Neuronal stem cell (in vitro differentiated cells): Measurements from ENCODE around the gene RASA3.
A peak's percentile ranks its signal among the peaks of the same experiment; 100 is the strongest.

ENCODE experiments used
- DNase-seq: peaks from one replicate; pipeline ENCODE4 v3.0.0-alpha.2; 2013; ENCODE audit warnings: low spot score
- H2AFZ ChIP-seq: one replicate; pipeline ENCODE4 v1.6.1; 2013; ENCODE audit warnings: mild to moderate bottlenecking, low read length, inconsistent platforms
- H2AK5ac ChIP-seq: 2 replicates; pipeline ENCODE4 v1.6.1; 2013; ENCODE audit warnings: low read depth, mild to moderate bottlenecking, inconsistent platforms, low read length, moderate library complexity, mixed read lengths
- H2BK120ac ChIP-seq: 2 replicates; pipeline ENCODE4 v1.6.1; 2013; ENCODE audit warnings: low read depth, mild to moderate bottlenecking, inconsistent platforms, low read length, moderate library complexity, mixed read lengths
- H2BK12ac ChIP-seq: one replicate; pipeline ENCODE4 v1.6.1; 2013; ENCODE audit warnings: low read length, inconsistent platforms
- H2BK15ac ChIP-seq: 2 replicates; pipeline ENCODE4 v1.6.1; 2013; ENCODE audit warnings: mild to moderate bottlenecking, low read length, inconsistent platforms, mixed read lengths
- H2BK5ac ChIP-seq: one replicate; pipeline ENCODE4 v1.6.1; 2013; ENCODE audit warnings: inconsistent platforms, mild to moderate bottlenecking, low read length, moderate library complexity
- H3K14ac ChIP-seq: one replicate; pipeline ENCODE4 v1.6.1; 2013; ENCODE audit warnings: low read length, inconsistent platforms
- H3K18ac ChIP-seq: 2 replicates; pipeline ENCODE4 v1.6.1; 2013; ENCODE audit warnings: low read length, inconsistent platforms
- H3K23ac ChIP-seq: 2 replicates; pipeline ENCODE4 v1.6.1; 2013; ENCODE audit warnings: low read depth, mild to moderate bottlenecking, mixed read lengths, low read length, inconsistent platforms; ENCODE audit not compliant: poor library complexity
- H3K27ac ChIP-seq: replicated peaks from 3 replicates; pipeline ENCODE4 v1.5.1; 2013; ENCODE audit warnings: low read length, inconsistent platforms
- H3K27me3 ChIP-seq, 3 experiments: 2 replicates each; pipeline ENCODE4 v1.6.1; 2013; ENCODE audit warnings: low read length in 3 of 3, mild to moderate bottlenecking in 2 of 3, inconsistent platforms in 1 of 3, low read depth in 1 of 3, mixed read lengths in 1 of 3, moderate library complexity in 1 of 3; ENCODE audit not compliant: control insufficient read depth in 3 of 3, insufficient read depth in 3 of 3
- H3K36me3 ChIP-seq, 2 donors: replicated peaks in 1 of 2; 2 replicates each; pipeline ENCODE4 v1.6.1; 2013; ENCODE audit warnings: low read length in 2 of 2; ENCODE audit not compliant: control insufficient read depth in 2 of 2, insufficient read depth in 2 of 2
- H3K4ac ChIP-seq: 2 replicates; pipeline ENCODE4 v1.6.1; 2013; ENCODE audit warnings: inconsistent platforms, mild to moderate bottlenecking, low read length, moderate library complexity
- H3K4me1 ChIP-seq, 2 donors: 1 replicate in 1 of 2; 2 replicates in 1 of 2; pipeline ENCODE4 v1.6.1; 2013; ENCODE audit warnings: low read length in 2 of 2, low read depth in 1 of 2; ENCODE audit not compliant: control insufficient read depth in 2 of 2, insufficient read depth in 1 of 2
- H3K4me2 ChIP-seq: one replicate; pipeline ENCODE4 v1.6.1; 2013; ENCODE audit warnings: mild to moderate bottlenecking, low read length, inconsistent platforms; ENCODE audit not compliant: insufficient read depth, poor library complexity, severe bottlenecking
- H3K4me3 ChIP-seq, 2 donors: 2 replicates each; pipeline ENCODE4 v1.5.1; 2013; ENCODE audit warnings: low read length in 2 of 2, mild to moderate bottlenecking in 2 of 2, inconsistent platforms in 1 of 2, moderate library complexity in 1 of 2
- H3K79me1 ChIP-seq: one replicate; pipeline ENCODE4 v1.6.1; 2013; ENCODE audit warnings: low read depth, mild to moderate bottlenecking, inconsistent platforms, low read length, moderate library complexity
- H3K9ac ChIP-seq: one replicate; pipeline ENCODE4 v1.6.1; 2013; ENCODE audit warnings: mild to moderate bottlenecking, low read depth, low read length, inconsistent platforms; ENCODE audit not compliant: poor library complexity
- H3K9me3 ChIP-seq, 2 donors: replicated peaks in 1 of 2; 2 replicates each; pipeline versions ENCODE3 to v1.6.1; 2013; ENCODE audit warnings: low read length in 2 of 2, mild to moderate bottlenecking in 2 of 2, inconsistent platforms in 1 of 2, low read depth in 1 of 2, mixed read lengths in 1 of 2, moderate library complexity in 1 of 2; ENCODE audit not compliant: control insufficient read depth in 2 of 2, insufficient read depth in 1 of 2
- H4K8ac ChIP-seq: one replicate; pipeline ENCODE4 v1.6.1; 2013; ENCODE audit warnings: low read depth, mild to moderate bottlenecking, inconsistent platforms, low read length, moderate library complexity
- H4K91ac ChIP-seq: one replicate; pipeline ENCODE4 v1.6.1; 2013; ENCODE audit warnings: low read length, low read depth, mild to moderate bottlenecking, inconsistent platforms; ENCODE audit not compliant: poor library complexity
- WGBS, 2 donors: extraction: QIAGEN DNeasy Blood & Tissue Kit; methylation state at CpG; one replicate each; pipeline ENCODE4 v1.1.7; 2013; ENCODE audit warnings: missing lambda C conversion rate in 2 of 2, mixed read lengths in 1 of 2; ENCODE audit not compliant: insufficient read length in 2 of 2, insufficient replicate concordance in 1 of 2; ENCODE audit errors: extremely low coverage in 2 of 2; 5-methylcytosine and 5-hydroxymethylcytosine counted together

The RASA3 gene

GRCh38 chr13:114155320-114155719, 22.9 kb upstream of the RASA3 start:
- no peaks in the 10 kb centered on the region for H3K79me1 ChIP-seq
- H2BK5ac ChIP-seq: no peak overlapping the region
- no peak overlapping the region for H2BK15ac ChIP-seq
- no peaks in the 10 kb centered on the region for H3K27me3 ChIP-seq
- no peak overlapping the region for H2AFZ ChIP-seq
- H3K36me3 ChIP-seq: no peaks in the 10 kb centered on the region
- H3K27ac ChIP-seq: no peak overlapping the region
- no CpG with 5 or more reads among the region's 3 CpGs for WGBS, 2 donors
- no peaks in the 10 kb centered on the region for H3K9me3 ChIP-seq
- H3K4me2 ChIP-seq: no peak overlapping the region
- no peak overlapping the region for H3K18ac ChIP-seq
- no peak overlapping the region for H3K9ac ChIP-seq
- no peak overlapping the region for H2AK5ac ChIP-seq
- no peak overlapping the region for H2BK120ac ChIP-seq
- peaks cover 0 to 13% of the 10 kb centered on the region in 2 donors for H3K4me1 ChIP-seq
- H4K8ac ChIP-seq: no peak overlapping the region
- no peak overlapping the region for H3K4ac ChIP-seq
- DNase-seq: no peak
- no peak overlapping the region for H3K14ac ChIP-seq
- H3K4me3 ChIP-seq: no peak overlapping the region
- H3K23ac ChIP-seq: no peak overlapping the region
- no peak overlapping the region for H4K91ac ChIP-seq
- no peak overlapping the region for H2BK12ac ChIP-seq

- H3K79me1 ChIP-seq: no peaks in the 10 kb centered on the region
- H2AK5ac ChIP-seq: no peak overlapping the region
- H3K14ac ChIP-seq: no peak overlapping the region
These were observed 22.1 kb upstream of the RASA3 start for GRCh38 chr13:114154476-114154875.

GRCh38 chr13:114153485-114154080, 21.2 kb upstream of the RASA3 start:
- no CpG with 5 or more reads among the region's 6 CpGs for WGBS, 2 donors
- Histone ChIP-seq H2AFZ (no peak overlapping the region), H3K4ac (no peak overlapping the region), H4K8ac (no peak overlapping the region), H3K4me3 (no peak overlapping the region), H4K91ac (no peak overlapping the region), H2AK5ac (no peak overlapping the region), H2BK15ac (no peak overlapping the region), H3K79me1 (no peaks in the 10 kb centered on the region), H3K27ac (no peak overlapping the region), H3K4me2 (no peak overlapping the region), H3K27me3 (no peaks in the 10 kb centered on the region), H3K18ac (no peak overlapping the region), H3K9me3 (no peaks in the 10 kb centered on the region), H3K14ac (no peak overlapping the region), H3K4me1 (peaks cover 0 to 13% of the 10 kb centered on the region in 2 donors), H3K36me3 (no peaks in the 10 kb centered on the region), H2BK120ac (no peak overlapping the region), H2BK5ac (no peak overlapping the region), H2BK12ac (no peak overlapping the region), H3K23ac (no peak overlapping the region), H3K9ac (peak overlapping the region; percentile 31)
- no peak for DNase-seq

More at GRCh38 chr13:114154476-114154875, 22.1 kb upstream of the RASA3 start:
- no peak overlapping the region for H3K4me2 ChIP-seq
- no CpG with 5 or more reads among the region's 9 CpGs for WGBS, 2 donors
- peak overlapping the region; percentile 69 for H3K18ac ChIP-seq
- H2BK15ac ChIP-seq: peak overlapping the region; percentile 55
- H3K27me3 ChIP-seq: no peaks in the 10 kb centered on the region
- no peak for DNase-seq
- H4K8ac ChIP-seq: no peak overlapping the region
- H3K36me3 ChIP-seq: no peaks in the 10 kb centered on the region
- H3K27ac ChIP-seq: no peak overlapping the region
- no peak overlapping the region for H3K4ac ChIP-seq
- no peak overlapping the region for H3K9ac ChIP-seq
- no peak overlapping the region for H2BK120ac ChIP-seq
- no peak overlapping the region for H2AFZ ChIP-seq
- H2BK12ac ChIP-seq: no peak overlapping the region
- no peak overlapping the region for H4K91ac ChIP-seq
- peaks cover 0 to 13% of the 10 kb centered on the region in 2 donors for H3K4me1 ChIP-seq
- peak overlapping the region; percentile 18 for H3K23ac ChIP-seq
- H2BK5ac ChIP-seq: no peak overlapping the region
- no peaks in the 10 kb centered on the region for H3K9me3 ChIP-seq
- no peak overlapping the region for H3K4me3 ChIP-seq

- Histone ChIP-seq H3K14ac (no peak overlapping the region), H4K91ac (no peak overlapping the region), H2BK5ac (no peak overlapping the region), H3K18ac (no peak overlapping the region), H3K4ac (no peak overlapping the region), H3K79me1 (no peaks in the 10 kb centered on the region), H3K9ac (no peak overlapping the region), H3K23ac (no peak overlapping the region), H2BK12ac (no peak overlapping the region), H2AFZ (peak overlapping the region; percentile 87), H3K4me2 (no peak overlapping the region), H3K27me3 (no peaks in the 10 kb centered on the region), H2BK15ac (no peak overlapping the region), H3K9me3 (no peaks in the 10 kb centered on the region), H4K8ac (no peak overlapping the region), H3K36me3 (no peaks in the 10 kb centered on the region), H3K4me1 (peaks cover 0 to 13% of the 10 kb centered on the region in 2 donors), H2AK5ac (no peak overlapping the region), H2BK120ac (no peak overlapping the region), H3K27ac (no peak overlapping the region), H3K4me3 (no peak overlapping the region)
- DNase-seq: no peak
- no CpG with 5 or more reads among the region's 20 CpGs for WGBS, 2 donors
These were observed 20.5 kb upstream of the RASA3 start for GRCh38 chr13:114152831-114153371.
